ENCODE measurements around the gene RIPK1. TPM values are rescaled to one million over a fixed set of nuclear protein-coding genes. Genes with fewer than 3 reads are reported as not detected.
"Not testable (repeated sequence)": the region's sequence is repeated elsewhere in the genome, so short reads cannot be mapped to it uniquely, and the experiment has no call there.

Gene RIPK1
- total RNA-seq, 1 donor = 13.5 TPM

DNA sequence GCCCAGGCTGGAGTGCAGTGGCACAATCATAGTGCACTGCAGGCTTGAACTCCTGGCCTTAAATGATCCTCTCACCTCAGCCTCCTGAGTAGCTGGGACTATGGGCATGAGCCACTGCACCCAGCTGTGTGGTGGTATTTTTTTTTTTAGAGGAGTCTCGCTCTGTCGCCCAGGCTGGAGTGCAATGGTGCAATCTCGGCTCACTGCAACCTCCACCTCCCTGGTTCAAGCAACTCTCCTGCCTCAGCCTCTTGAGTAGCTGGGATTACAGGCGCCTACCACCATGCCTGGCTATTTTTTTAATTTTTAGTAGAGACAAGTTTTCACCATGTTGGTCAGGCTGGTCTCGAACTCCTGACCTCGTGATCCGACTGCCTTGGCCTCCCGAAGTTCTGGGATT is 10.7 kb downstream of the RIPK1 start:
- DNase-seq (ENCODE audit: low read depth in 2 of 3, low spot score in 2 of 3) = not testable (repeated sequence)

GRCh38 chr6:3079682-3080081 is 11.4 kb downstream of the RIPK1 start:
- no peak for DNase-seq (ENCODE audit: low read depth in 2 of 3, low spot score in 2 of 3)

GRCh38 chr6:3081960-3082359 is 13.7 kb downstream of the RIPK1 start:
- no peak for DNase-seq (ENCODE audit: low read depth in 2 of 3, low spot score in 2 of 3)

GRCh38 chr6:3085074-3085473 is 16.8 kb downstream of the RIPK1 start:
- no peak for DNase-seq (ENCODE audit: low read depth in 2 of 3, low spot score in 2 of 3)

DNA sequence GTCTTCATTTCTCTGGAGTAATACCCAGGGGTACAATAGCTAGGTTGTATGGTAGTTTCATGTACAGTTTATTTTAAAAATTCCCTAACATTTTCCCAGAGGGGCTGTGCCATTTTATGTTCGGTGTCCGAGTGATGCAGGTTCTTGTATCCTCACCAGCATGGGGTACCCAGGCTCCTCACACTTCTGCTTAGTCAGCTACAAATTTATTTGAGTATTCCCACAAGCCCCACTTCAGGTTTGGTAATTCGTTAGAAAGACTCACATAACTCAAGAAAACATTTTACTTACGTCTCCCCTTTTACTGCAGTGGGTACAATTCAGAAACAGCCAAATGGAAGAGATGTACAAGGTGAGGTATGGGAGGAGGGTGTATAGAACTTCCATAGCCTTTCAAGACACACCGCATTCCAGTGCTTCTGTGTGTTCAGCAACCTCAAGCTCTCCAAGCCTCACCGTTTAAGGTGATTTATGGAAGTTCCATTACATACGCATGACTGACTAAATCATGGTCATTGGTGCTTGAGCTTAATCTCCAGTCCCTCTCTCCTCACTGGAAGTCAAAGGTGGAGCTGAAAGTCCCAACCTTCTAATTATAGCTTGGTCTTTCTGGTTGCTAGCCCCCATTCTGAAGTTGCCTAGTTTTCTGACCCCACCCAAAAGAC is 18.1 kb downstream of the RIPK1 start:
- no peak for DNase-seq (ENCODE audit: low read depth in 2 of 3, low spot score in 2 of 3)

GRCh38 chr6:3088446-3088845 is 20.2 kb downstream of the RIPK1 start:
- no peak for DNase-seq (ENCODE audit: low read depth in 2 of 3, low spot score in 2 of 3)

GRCh38 chr6:3088968-3089367 is 20.7 kb downstream of the RIPK1 start:
- no peak for DNase-seq (ENCODE audit: low read depth in 2 of 3, low spot score in 2 of 3)

GRCh38 chr6:3090013-3090412 is 21.7 kb downstream of the RIPK1 start:
- no peak for DNase-seq (ENCODE audit: low read depth in 2 of 3, low spot score in 2 of 3)

GRCh38 chr6:3094815-3095214 is 26.5 kb downstream of the RIPK1 start:
- DNase-seq (ENCODE audit: low read depth in 2 of 3, low spot score in 2 of 3) = no peak

DNA sequence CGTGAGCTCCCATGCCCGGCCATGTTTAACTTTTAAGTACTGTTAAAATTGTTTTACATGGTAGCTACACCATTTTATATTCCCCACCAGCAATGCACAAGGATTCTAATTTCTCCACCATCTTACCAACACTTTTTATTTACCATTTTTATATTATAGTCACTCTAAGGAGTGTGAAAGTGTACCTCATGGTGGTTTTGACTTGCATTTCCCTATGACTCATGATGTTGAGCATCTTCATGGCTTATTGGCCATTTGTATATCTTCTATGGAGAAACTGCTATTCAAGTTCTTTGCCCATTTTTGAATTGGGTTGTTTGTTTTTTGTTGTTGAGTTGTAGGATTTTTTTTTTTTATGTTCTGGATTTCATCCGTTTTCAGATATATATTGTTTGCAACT is 34.6 kb downstream of the RIPK1 start:
- DNase-seq (ENCODE audit: low read depth in 2 of 3, low spot score in 2 of 3) = no peak

GRCh38 chr6:3108746-3109414 is 40.6 kb downstream of the RIPK1 start:
- DNase-seq (ENCODE audit: low read depth in 2 of 3, low spot score in 2 of 3) = no peak

GRCh38 chr6:3109761-3110160 is 41.5 kb downstream of the RIPK1 start:
- DNase-seq (ENCODE audit: low read depth in 2 of 3, low spot score in 2 of 3) = no peak

GRCh38 chr6:3114377-3114776 is 46.1 kb downstream of the RIPK1 start:
- DNase-seq (ENCODE audit: low read depth in 2 of 3, low spot score in 2 of 3) = no peak

DNA sequence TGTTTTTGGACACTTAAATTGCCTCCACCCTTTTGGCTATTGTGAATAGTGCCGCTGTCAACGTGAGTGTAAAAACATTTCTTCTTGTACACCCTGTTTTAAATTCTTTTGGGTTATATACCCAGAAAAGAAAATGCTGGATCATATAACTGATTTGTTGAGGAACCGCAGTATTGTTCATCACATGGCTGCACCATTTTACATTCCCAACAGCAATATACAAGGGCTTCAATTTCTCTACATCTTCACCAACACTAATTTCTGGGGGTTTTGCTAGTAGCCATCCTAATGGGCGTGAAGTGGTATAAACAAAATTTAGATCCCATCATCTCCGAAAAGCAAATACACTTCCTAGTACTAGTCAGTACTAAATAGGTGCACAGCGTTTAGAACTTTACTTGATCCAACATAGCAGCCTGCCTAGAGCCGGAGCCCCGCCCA is 49.6 kb downstream of the RIPK1 start:
- no peak for DNase-seq (ENCODE audit: low read depth in 2 of 3, low spot score in 2 of 3)

GRCh38 chr6:3118353-3119039 is 50.2 kb downstream of the RIPK1 start, which contains the start of gene BPHL:
TSS of gene BPHL (plus strand) at chr6:3118711. CDS start at chr6:3118741, 30 bp downstream.
- DNase-seq (ENCODE audit: low read depth in 2 of 3, low spot score in 2 of 3) = peak; percentile 95 to 99 (median 95)

DNA sequence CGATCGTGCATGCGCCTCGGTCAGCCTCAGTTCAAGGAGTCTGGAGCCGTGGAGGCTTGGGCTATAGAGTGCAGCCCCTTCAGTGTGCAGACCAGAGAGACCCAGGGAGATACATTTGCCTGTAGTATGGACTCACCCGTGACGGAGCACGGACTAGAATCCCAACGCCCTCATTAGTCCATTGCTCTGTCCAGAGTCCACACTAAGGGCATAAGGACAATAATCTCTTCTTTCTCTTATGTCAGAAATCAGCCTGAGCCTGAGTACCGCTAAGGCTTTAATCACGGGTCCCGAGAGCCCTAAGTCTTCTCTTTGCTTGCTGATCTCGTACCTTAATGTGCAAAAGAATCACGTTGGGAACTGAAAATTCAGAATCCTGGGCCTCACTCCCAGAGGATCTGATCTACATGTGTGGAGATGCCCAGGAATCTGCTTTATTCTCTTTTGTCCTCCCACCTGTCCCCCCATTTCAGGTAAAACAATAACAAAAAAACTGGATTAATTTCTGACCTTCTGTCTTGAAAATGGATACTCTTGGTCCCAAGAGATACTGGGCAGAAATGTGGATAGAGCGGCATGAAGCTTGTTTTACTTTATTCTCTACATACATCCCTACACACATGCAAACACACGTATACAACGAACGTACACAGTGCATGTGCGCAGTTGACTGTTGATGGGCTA is 50.9 kb downstream of the RIPK1 start:
- no peak for DNase-seq (ENCODE audit: low read depth in 2 of 3, low spot score in 2 of 3)

GRCh38 chr6:3120765-3121089 is 52.4 kb downstream of the RIPK1 start:
- DNase-seq (ENCODE audit: low read depth in 2 of 3, low spot score in 2 of 3) = no peak

DNA sequence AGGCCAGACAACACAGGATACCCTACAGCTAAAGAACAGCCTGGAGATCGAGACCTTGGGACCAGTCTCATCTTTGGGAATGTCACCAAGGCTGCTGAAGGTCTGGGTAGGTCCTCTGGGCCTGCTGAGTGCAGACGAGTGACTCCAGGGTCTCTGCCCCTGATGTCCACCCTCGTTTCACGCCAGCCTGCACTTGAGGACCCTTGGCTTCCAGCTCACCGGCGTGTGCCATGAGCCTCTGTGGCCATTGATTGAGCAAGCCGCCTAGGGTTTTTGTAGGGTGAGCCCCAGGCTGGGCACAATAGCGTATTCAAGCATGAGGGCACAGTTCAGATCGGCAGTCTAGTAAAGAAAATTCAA is 54.5 kb downstream of the RIPK1 start:
- no peak for DNase-seq (ENCODE audit: low read depth in 2 of 3, low spot score in 2 of 3)

GRCh38 chr6:3124667-3125066 is 56.4 kb downstream of the RIPK1 start:
- DNase-seq (ENCODE audit: low read depth in 2 of 3, low spot score in 2 of 3) = no peak

DNA sequence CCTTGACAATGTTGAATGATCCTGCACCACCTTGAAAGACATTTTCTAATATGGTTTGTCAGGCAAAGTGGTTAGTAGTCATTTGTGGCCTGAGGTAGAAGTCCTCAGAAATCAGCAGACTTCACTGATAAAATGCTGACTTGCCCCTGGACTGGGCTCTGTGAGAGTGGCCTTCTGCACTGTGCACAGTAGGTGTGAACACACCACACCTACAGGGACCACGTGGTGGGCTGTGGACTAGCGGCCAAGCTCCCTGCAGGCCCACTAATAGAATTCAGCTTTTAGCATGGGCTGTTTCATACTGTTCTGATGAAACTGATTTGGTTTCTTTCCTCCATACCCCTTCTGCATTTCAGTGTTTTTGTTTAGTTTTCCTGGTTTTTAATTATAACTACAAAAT is 57.5 kb downstream of the RIPK1 start:
- DNase-seq (ENCODE audit: low read depth in 2 of 3, low spot score in 2 of 3) = no peak

GRCh38 chr6:3128356-3129108 is 60.2 kb downstream of the RIPK1 start:
- no peak for DNase-seq (ENCODE audit: low read depth in 2 of 3, low spot score in 2 of 3)
